HEK293T (cell line): ENCODE measurements around the gene RFXAP.

Experiments used
- CTCF ChIA-PET: fragments of 350-600 bp; formaldehyde crosslinking; extraction: SDS; loops from one replicate; lab custom pipeline; 2021; ENCODE audit warnings: antibody characterized with exemption, inconsistent platforms; lab: Yijun Ruan, JAX
- POLR2A ChIA-PET: fragments of 350-600 bp; formaldehyde crosslinking; extraction: SDS; loops from one replicate; lab custom pipeline; 2020; ENCODE audit warnings: antibody characterized with exemption, inconsistent platforms; lab: Yijun Ruan, JAX
- DNase-seq: peaks from one replicate; pipeline ENCODE4 v3.0.0; 2012; ENCODE audit warnings: mixed read lengths; ENCODE audit errors: extremely low spot score
- ARNT ChIP-seq: fragments of 450-650 bp; IDR thresholded peaks from 2 replicates; pipeline ENCODE4 v1.6.1; 2017; ENCODE audit warnings: mild to moderate bottlenecking
- BHLHE40 ChIP-seq: fragments of 450-650 bp; IDR thresholded peaks from 2 replicates; pipeline ENCODE4 v1.6.1; 2016; ENCODE audit warnings: mild to moderate bottlenecking, moderate library complexity, borderline replicate concordance
- CTBP1 ChIP-seq: fragments of 450-650 bp; IDR thresholded peaks from 2 replicates; pipeline ENCODE4 v1.6.1; 2016; ENCODE audit warnings: borderline replicate concordance
- ELF4 ChIP-seq: fragments of 450-650 bp; IDR thresholded peaks from 2 replicates; pipeline ENCODE4 v1.6.1; 2017; ENCODE audit warnings: antibody characterized with exemption
- FOXK2 ChIP-seq: fragments of 450-650 bp; IDR thresholded peaks from 2 replicates; pipeline ENCODE4 v1.6.1; 2016; ENCODE audit warnings: mild to moderate bottlenecking
- FOXM1 ChIP-seq: fragments of 450-650 bp; IDR thresholded peaks from 2 replicates; pipeline ENCODE4 v1.6.1; 2017; ENCODE audit warnings: mild to moderate bottlenecking, borderline replicate concordance
- HDGF ChIP-seq: fragments of 450-650 bp; IDR thresholded peaks from 2 replicates; pipeline ENCODE4 v1.6.1; 2017; ENCODE audit warnings: antibody characterized with exemption, borderline replicate concordance
- L3MBTL2 ChIP-seq: fragments of 450-650 bp; conservative IDR thresholded peaks from 2 replicates; pipeline ENCODE4 v1.6.1; 2016; ENCODE audit warnings: mild to moderate bottlenecking
- LEF1 ChIP-seq: fragments of 450-650 bp; IDR thresholded peaks from 2 replicates; pipeline ENCODE4 v1.6.1; 2017; ENCODE audit warnings: mild to moderate bottlenecking, borderline replicate concordance
- NFRKB ChIP-seq: fragments of 450-650 bp; IDR thresholded peaks from 2 replicates; pipeline ENCODE4 v1.6.1; 2016; ENCODE audit warnings: mild to moderate bottlenecking, moderate library complexity
- PKNOX1 ChIP-seq: fragments of 450-650 bp; IDR thresholded peaks from 2 replicates; pipeline ENCODE4 v1.6.1; 2016
- SP1 ChIP-seq: fragments of 450-650 bp; IDR thresholded peaks from 2 replicates; pipeline ENCODE4 v1.6.1; 2017
- SUZ12 ChIP-seq: fragments of 450-650 bp; IDR thresholded peaks from 2 replicates; pipeline ENCODE4 v1.6.1; 2016; ENCODE audit warnings: mild to moderate bottlenecking
- TARDBP ChIP-seq: fragments of 450-650 bp; IDR thresholded peaks from 2 replicates; pipeline ENCODE4 v1.6.1; 2016
- ZNF384 ChIP-seq: fragments of 450-650 bp; IDR thresholded peaks from 2 replicates; pipeline ENCODE4 v1.6.1; 2016

The RFXAP gene

GRCh38 chr13:36866232-36866631 is 47.2 kb downstream of the RFXAP start:
- no peak for DNase-seq
- CTCF ChIA-PET = no interaction called here
- POLR2A ChIA-PET = no interaction called here
- TF ChIP-seq FOXK2 (no peak), PKNOX1 (no peak), SUZ12 (no peak), ZNF384 (no peak), ELF4 (no peak), FOXM1 (no peak), TARDBP (no peak), ARNT (no peak), SP1 (no peak), CTBP1 (no peak), BHLHE40 (no peak), HDGF (no peak)

- DNase-seq = no peak
- CTCF ChIA-PET = no interaction called here
- POLR2A ChIA-PET = interaction anchor here (1.2 kb wide), 1 partner anchor 49 kb away, joined by 3 read pairs; no protein-coding TSS in a partner anchor
- TF ChIP-seq ELF4 = no peak
- no peak for TF ChIP-seq BHLHE40
- TF ChIP-seq TARDBP = no peak
- no peak for TF ChIP-seq SUZ12
Measured at GRCh38 chr13:36870050-36870692, 51.1 kb downstream of the RFXAP start.

- ChIA-PET POLR2A (no interaction called here), CTCF (no interaction called here)
- DNase-seq = no peak
- no peak for TF ChIP-seq NFRKB
- TF ChIP-seq BHLHE40 = no peak
- no peak for TF ChIP-seq PKNOX1
- TF ChIP-seq L3MBTL2 = no peak
- no peak for TF ChIP-seq SUZ12
- no peak for TF ChIP-seq FOXM1
- no peak for TF ChIP-seq LEF1
- no peak for TF ChIP-seq HDGF
Measured at GRCh38 chr13:36872621-36873020, 53.6 kb downstream of the RFXAP start.

- CTCF ChIA-PET = no interaction called here
- DNase-seq = no peak
- TF ChIP-seq HDGF = no peak
- no peak for TF ChIP-seq FOXM1
- TF ChIP-seq L3MBTL2 = no peak
- no peak for TF ChIP-seq ARNT
- no peak for TF ChIP-seq NFRKB
- TF ChIP-seq SUZ12 = no peak
- TF ChIP-seq TARDBP = no peak
- no peak for TF ChIP-seq SP1
- TF ChIP-seq ELF4 = no peak
- no peak for TF ChIP-seq BHLHE40
- POLR2A ChIA-PET = no interaction called here
Measured at GRCh38 chr13:36875431-36875830, 56.4 kb downstream of the RFXAP start.

- no peak for DNase-seq
- ChIA-PET POLR2A (no interaction called here), CTCF (no interaction called here)
- TF ChIP-seq ARNT (no peak), CTBP1 (no peak), ZNF384 (no peak), HDGF (no peak), SUZ12 (no peak), TARDBP (no peak), FOXK2 (no peak), BHLHE40 (no peak), L3MBTL2 (no peak), ELF4 (no peak), FOXM1 (no peak), LEF1 (no peak)
Measured at GRCh38 chr13:36875961-36876360, 56.9 kb downstream of the RFXAP start.
